Cardiac muscle cell (in vitro differentiated cells and primary cell): Measurements from ENCODE around the gene RASL12. TPM values are rescaled to one million over a fixed set of nuclear protein-coding genes. Genes with fewer than 3 reads are reported as not detected.

Experiments used
- DNase-seq, 2 donors: peaks; one replicate each; pipeline versions ENCODE4 v3.0.0 to v3.0.0-alpha.2; 2010 to 2017; ENCODE audit warnings: low read depth in 1 of 2, low spot score in 1 of 2
- H3K27ac ChIP-seq: fragments of 200-600 bp; sonication (generic); 2 replicates; pipeline ENCODE4 v1.5.1; 2016
- H3K27me3 ChIP-seq: fragments of 200-600 bp; sonication (generic); 2 replicates; pipeline ENCODE4 v1.6.0; 2016; ENCODE audit warnings: control low read depth
- H3K36me3 ChIP-seq: fragments of 200-600 bp; sonication (generic); 2 replicates; pipeline ENCODE4 v1.5.1; 2016; ENCODE audit warnings: control low read depth
- H3K4me1 ChIP-seq: fragments of 200-600 bp; sonication (generic); 2 replicates; pipeline ENCODE4 v1.8.1; 2017; ENCODE audit warnings: low read depth, mild to moderate bottlenecking, mixed run types
- H3K4me3 ChIP-seq: fragments of 200-600 bp; sonication (generic); 2 replicates; pipeline ENCODE4 v1.5.1; 2016; ENCODE audit warnings: mild to moderate bottlenecking
- H3K9me3 ChIP-seq: fragments of 200-600 bp; sonication (generic); 2 replicates; pipeline ENCODE4 v1.5.1; 2017; ENCODE audit warnings: low read depth, mild to moderate bottlenecking, control low read depth
- CTCF ChIP-seq: IDR thresholded peaks from 2 replicates; pipeline ENCODE4 v1.5.1; 2012; ENCODE audit warnings: low read depth, mild to moderate bottlenecking, low read length
- polyA plus RNA-seq: library from polyadenylated mRNA; unstranded; fragments of >200 nt; fragmentation: Nextera tagmentation; extraction: Ambion mirVana; gene quantifications from 2 replicates; pipeline ENCODE4 v1.2.1, GENCODE V29; 2016
- total RNA-seq: library from RNA; depleted of rRNA; stranded (reverse); fragments of >200 nt; gene quantifications from 2 replicates; pipeline ENCODE4 v1.2.3, GENCODE V29; 2016

Gene RASL12
- total and polyA plus RNA-seq, 2 experiments from 2014 or later = 4.0 to 38.2 TPM

DNA sequence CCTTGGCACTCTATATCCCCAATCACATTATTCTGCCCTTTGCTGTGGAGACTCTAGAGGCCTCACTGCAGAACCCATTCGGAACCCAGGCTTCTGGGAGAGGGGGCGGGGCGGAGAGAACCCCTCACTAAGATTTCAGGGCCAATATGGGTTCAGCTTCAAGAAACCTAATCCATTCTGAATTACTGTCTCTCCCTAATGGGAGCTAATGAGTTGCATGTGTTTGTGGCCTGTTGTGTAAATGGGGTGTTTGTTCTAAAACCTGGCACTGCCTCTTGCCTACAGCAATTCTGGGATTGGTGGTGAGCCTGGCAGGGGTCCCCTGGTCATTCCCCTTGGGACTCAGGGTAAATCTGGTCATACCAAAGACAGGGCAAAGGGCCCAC, 605 bp upstream of the RASL12 start:
- TF ChIP-seq CTCF = no peak
- no peak overlapping the region for H3K27ac ChIP-seq
- H3K9me3 ChIP-seq = no peaks in the 10 kb centered on the region
- no peaks in the 10 kb centered on the region for H3K27me3 ChIP-seq
- no peak for DNase-seq
- peaks cover 42% of the 10 kb centered on the region for H3K4me1 ChIP-seq
- H3K36me3 ChIP-seq = no peaks in the 10 kb centered on the region
- no peak overlapping the region for H3K4me3 ChIP-seq

GRCh38 chr15:65067317-65067644, 510 bp downstream of the RASL12 start:
- H3K9me3 ChIP-seq = no peaks in the 10 kb centered on the region
- no peaks in the 10 kb centered on the region for H3K36me3 ChIP-seq
- H3K27ac ChIP-seq = no peak overlapping the region
- no peak for TF ChIP-seq CTCF
- H3K27me3 ChIP-seq = no peaks in the 10 kb centered on the region
- H3K4me1 ChIP-seq = peaks cover 42% of the 10 kb centered on the region
- no peak for DNase-seq
- H3K4me3 ChIP-seq = peak overlapping the region; percentile 24

GRCh38 chr15:65066635-65067316, 1.0 kb downstream of the RASL12 start:
- TF ChIP-seq CTCF = no peak
- Histone ChIP-seq H3K27me3 (no peaks in the 10 kb centered on the region), H3K4me1 (peaks cover 42% of the 10 kb centered on the region), H3K36me3 (no peaks in the 10 kb centered on the region), H3K4me3 (peak overlapping the region; percentile 24), H3K9me3 (no peaks in the 10 kb centered on the region), H3K27ac (no peak overlapping the region)
- DNase-seq = no peak

GRCh38 chr15:65066001-65066634, 1.7 kb downstream of the RASL12 start:
- TF ChIP-seq CTCF = no peak
- Histone ChIP-seq H3K4me1 (peaks cover 37% of the 10 kb centered on the region), H3K9me3 (no peaks in the 10 kb centered on the region), H3K27ac (no peak overlapping the region), H3K27me3 (no peaks in the 10 kb centered on the region), H3K36me3 (no peaks in the 10 kb centered on the region), H3K4me3 (no peak overlapping the region)
- DNase-seq = no peak

DNA sequence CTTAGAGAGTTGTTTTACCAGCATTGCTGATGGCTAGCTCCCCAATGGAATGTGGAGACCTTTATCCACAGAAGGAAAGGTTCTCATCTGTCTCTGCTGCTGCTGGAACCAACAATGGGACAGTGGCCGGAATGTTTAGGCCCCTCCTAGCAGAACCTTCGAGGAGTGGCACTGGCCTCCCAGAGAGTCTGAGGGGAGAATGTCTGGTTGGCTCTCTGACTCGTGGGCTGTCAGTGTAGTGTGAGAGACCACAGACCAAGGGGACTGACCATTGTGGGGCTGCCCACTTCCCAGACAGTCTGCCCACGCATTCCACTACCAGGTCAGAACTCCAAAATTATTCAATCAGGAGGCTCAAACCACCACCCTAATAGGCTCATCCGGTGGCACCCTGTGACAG, 5.1 kb downstream of the RASL12 start:
- H3K27me3 ChIP-seq = no peaks in the 10 kb centered on the region
- no peaks in the 10 kb centered on the region for H3K36me3 ChIP-seq
- no peak for DNase-seq
- no peaks in the 10 kb centered on the region for H3K9me3 ChIP-seq
- H3K4me1 ChIP-seq = peaks cover 21% of the 10 kb centered on the region
- TF ChIP-seq CTCF = no peak
- no peak overlapping the region for H3K4me3 ChIP-seq
- H3K27ac ChIP-seq = peak overlapping the region; percentile 21
